GM12873 (cell line): ENCODE results near the gene YJU2.

Source experiments
- CTCF ChIP-seq: IDR thresholded peaks from 2 replicates; pipeline ENCODE4 v1.5.1; 2012; ENCODE audit warnings: low read depth, mild to moderate bottlenecking, moderate library complexity, low read length, control low read depth; ENCODE audit not compliant: insufficient read depth; ENCODE audit errors: missing control alignments

The YJU2 gene

GRCh38 chr19:4217429-4218264 lies 29.2 kb upstream of the YJU2 start:
- no peak for TF ChIP-seq CTCF

GRCh38 chr19:4220188-4220587 lies 26.7 kb upstream of the YJU2 start:
- no peak for TF ChIP-seq CTCF

GRCh38 chr19:4224470-4224869 lies 22.4 kb upstream of the YJU2 start:
- TF ChIP-seq CTCF: no peak

- TF ChIP-seq CTCF: no peak
These were observed 21.0 kb upstream of the YJU2 start for GRCh38 chr19:4225885-4226284.

- no peak for TF ChIP-seq CTCF
These were observed 19.1 kb upstream of the YJU2 start for GRCh38 chr19:4227771-4228170.

GRCh38 chr19:4228765-4229178 lies 18.1 kb upstream of the YJU2 start:
- TF ChIP-seq CTCF: no peak

GRCh38 chr19:4229179-4229931 lies 17.5 kb upstream of the YJU2 start, which contains the start of gene EBI3:
Gene EBI3 (plus strand): TSS chr19:4229523. CDS start chr19:4229551, 28 bp downstream.
- no peak for TF ChIP-seq CTCF
